Liver (tissue), 3 donors: ENCODE results near the gene DDIT4.

ENCODE experiments used
- EGR1 ChIP-seq, 2 donors: IDR thresholded peaks; 2 replicates each; pipeline ENCODE4 v1.6.1; 2016 to 2018; ENCODE audit warnings: antibody characterized with exemption in 2 of 2, low read depth in 2 of 2
- FOXA1 ChIP-seq: IDR thresholded peaks from 2 replicates; pipeline ENCODE4 v1.6.1; 2016; ENCODE audit warnings: antibody characterized with exemption
- GABPA ChIP-seq, 2 donors: IDR thresholded peaks in 1 of 2; conservative IDR thresholded peaks in 1 of 2; 2 replicates each; pipeline ENCODE4 v1.6.1; 2016; ENCODE audit warnings: antibody characterized with exemption in 2 of 2, mild to moderate bottlenecking in 1 of 2, moderate library complexity in 1 of 2
- JUND ChIP-seq, 2 donors: IDR thresholded peaks; 2 replicates each; pipeline ENCODE4 v1.6.1; 2016; ENCODE audit warnings: antibody characterized with exemption in 2 of 2
- RAD21 ChIP-seq, 2 donors: IDR thresholded peaks; 2 replicates each; pipeline ENCODE4 v1.6.1; 2016; ENCODE audit warnings: antibody characterized with exemption in 2 of 2, mild to moderate bottlenecking in 2 of 2
- TAF1 ChIP-seq: conservative IDR thresholded peaks from 2 replicates; pipeline ENCODE4 v1.6.1; 2016; ENCODE audit warnings: antibody characterized with exemption, mild to moderate bottlenecking
- YY1 ChIP-seq: IDR thresholded peaks from 2 replicates; pipeline ENCODE4 v1.6.1; 2016; ENCODE audit warnings: antibody characterized with exemption, mild to moderate bottlenecking
- TF ChIP-seq, protein P1 (sequence below): fragments of 150-350 bp; IDR thresholded peaks from 2 replicates; pipeline ENCODE4 v1.5.1; 2017; ENCODE audit warnings: improper control_type of control experiment, low read depth, low read length; ENCODE audit not compliant: missing input control
- TF ChIP-seq, protein P2 (sequence below): IDR thresholded peaks from 2 replicates; pipeline ENCODE4 v1.6.1; 2016; ENCODE audit warnings: antibody characterized with exemption
- TF ChIP-seq, protein P3 (sequence below): IDR thresholded peaks from 2 replicates; pipeline ENCODE4 v1.6.1; 2016; ENCODE audit warnings: antibody characterized with exemption
- donor health status: healthy.
- donor health status: healthy.

DNA sequence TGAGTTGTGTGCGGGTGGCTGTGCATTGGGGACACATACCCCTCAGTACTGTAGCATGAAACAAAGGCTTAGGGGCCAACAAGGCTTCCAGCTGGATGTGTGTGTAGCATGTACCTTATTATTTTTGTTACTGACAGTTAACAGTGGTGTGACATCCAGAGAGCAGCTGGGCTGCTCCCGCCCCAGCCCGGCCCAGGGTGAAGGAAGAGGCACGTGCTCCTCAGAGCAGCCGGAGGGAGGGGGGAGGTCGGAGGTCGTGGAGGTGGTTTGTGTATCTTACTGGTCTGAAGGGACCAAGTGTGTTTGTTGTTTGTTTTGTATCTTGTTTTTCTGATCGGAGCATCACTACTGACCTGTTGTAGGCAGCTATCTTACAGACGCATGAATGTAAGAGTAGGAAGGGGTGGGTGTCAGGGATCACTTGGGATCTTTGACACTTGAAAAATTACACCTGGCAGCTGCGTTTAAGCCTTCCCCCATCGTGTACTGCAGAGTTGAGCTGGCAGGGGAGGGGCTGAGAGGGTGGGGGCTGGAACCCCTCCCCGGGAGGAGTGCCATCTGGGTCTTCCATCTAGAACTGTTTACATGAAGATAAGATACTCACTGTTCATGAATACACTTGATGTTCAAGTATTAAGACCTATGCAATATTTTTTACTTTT is 1.8 kb downstream of the DDIT4 start:
- TF ChIP-seq, protein P1, sequence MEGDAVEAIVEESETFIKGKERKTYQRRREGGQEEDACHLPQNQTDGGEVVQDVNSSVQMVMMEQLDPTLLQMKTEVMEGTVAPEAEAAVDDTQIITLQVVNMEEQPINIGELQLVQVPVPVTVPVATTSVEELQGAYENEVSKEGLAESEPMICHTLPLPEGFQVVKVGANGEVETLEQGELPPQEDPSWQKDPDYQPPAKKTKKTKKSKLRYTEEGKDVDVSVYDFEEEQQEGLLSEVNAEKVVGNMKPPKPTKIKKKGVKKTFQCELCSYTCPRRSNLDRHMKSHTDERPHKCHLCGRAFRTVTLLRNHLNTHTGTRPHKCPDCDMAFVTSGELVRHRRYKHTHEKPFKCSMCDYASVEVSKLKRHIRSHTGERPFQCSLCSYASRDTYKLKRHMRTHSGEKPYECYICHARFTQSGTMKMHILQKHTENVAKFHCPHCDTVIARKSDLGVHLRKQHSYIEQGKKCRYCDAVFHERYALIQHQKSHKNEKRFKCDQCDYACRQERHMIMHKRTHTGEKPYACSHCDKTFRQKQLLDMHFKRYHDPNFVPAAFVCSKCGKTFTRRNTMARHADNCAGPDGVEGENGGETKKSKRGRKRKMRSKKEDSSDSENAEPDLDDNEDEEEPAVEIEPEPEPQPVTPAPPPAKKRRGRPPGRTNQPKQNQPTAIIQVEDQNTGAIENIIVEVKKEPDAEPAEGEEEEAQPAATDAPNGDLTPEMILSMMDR = no peak
- TF ChIP-seq, protein P2, sequence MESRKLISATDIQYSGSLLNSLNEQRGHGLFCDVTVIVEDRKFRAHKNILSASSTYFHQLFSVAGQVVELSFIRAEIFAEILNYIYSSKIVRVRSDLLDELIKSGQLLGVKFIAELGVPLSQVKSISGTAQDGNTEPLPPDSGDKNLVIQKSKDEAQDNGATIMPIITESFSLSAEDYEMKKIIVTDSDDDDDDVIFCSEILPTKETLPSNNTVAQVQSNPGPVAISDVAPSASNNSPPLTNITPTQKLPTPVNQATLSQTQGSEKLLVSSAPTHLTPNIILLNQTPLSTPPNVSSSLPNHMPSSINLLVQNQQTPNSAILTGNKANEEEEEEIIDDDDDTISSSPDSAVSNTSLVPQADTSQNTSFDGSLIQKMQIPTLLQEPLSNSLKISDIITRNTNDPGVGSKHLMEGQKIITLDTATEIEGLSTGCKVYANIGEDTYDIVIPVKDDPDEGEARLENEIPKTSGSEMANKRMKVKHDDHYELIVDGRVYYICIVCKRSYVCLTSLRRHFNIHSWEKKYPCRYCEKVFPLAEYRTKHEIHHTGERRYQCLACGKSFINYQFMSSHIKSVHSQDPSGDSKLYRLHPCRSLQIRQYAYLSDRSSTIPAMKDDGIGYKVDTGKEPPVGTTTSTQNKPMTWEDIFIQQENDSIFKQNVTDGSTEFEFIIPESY = no peak
- TF ChIP-seq RAD21 (IDR thresholded peaks at IDR 0.05) = no peak
- no peak for TF ChIP-seq EGR1 (IDR thresholded peaks at IDR 0.05; ENCODE audit: low read depth in 2 of 2)
- TF ChIP-seq TAF1 = no peak
- TF ChIP-seq GABPA (IDR thresholded peaks at IDR 0.05 in 1 of 2, conservative IDR thresholded peaks at IDR 0.05 in 1 of 2) = no peak
- TF ChIP-seq YY1 = no peak
- no peak for TF ChIP-seq JUND (IDR thresholded peaks at IDR 0.05)
- TF ChIP-seq, protein P3, sequence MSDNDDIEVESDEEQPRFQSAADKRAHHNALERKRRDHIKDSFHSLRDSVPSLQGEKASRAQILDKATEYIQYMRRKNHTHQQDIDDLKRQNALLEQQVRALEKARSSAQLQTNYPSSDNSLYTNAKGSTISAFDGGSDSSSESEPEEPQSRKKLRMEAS = no peak
- TF ChIP-seq FOXA1 = no peak
